Measurements from ENCODE around the gene AFAP1L1.

DNA sequence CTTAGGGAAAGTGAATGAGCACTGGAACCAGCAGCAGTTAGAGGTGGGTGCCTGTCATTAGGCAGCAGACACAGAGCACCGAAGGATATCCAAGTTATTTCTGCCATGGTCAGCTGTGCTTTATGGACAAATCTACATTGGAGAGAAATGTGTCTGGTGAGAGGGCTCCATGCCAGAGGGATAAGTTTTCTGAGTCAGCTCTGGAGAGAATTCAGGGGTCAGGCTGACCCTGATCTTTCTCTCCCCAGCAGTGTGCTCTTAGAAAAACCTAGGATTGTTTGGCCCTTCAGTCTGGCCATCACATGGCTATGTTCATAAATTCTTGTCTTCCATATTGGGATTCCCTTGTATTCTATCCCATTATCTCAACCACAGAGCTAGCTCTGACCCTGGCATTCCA lies 116.3 kb downstream of the AFAP1L1 start:
- TF ChIP-seq ATF2 (IDR thresholded peaks at IDR 0.05; ENCODE audit: low read length) (no peak), HSF1 (IDR thresholded peaks at IDR 0.05; ENCODE audit: low read depth, low read length) (no peak), HDAC6 (IDR thresholded peaks at IDR 0.05; ENCODE audit: unreplicated experiment) (no peak), BHLHE40 (IDR thresholded peaks at IDR 0.05; ENCODE audit: borderline replicate concordance in 1 of 2, low read depth in 2 of 2, low read length in 1 of 2) (no peak), DPF2 (IDR thresholded peaks at IDR 0.05) (no peak), ZNF274 (IDR thresholded peaks at IDR 0.05; ENCODE audit: insufficient read depth, insufficient read length) (no peak), MYC (IDR thresholded peaks at IDR 0.05; ENCODE audit: insufficient read depth, insufficient read length, insufficient replicate concordance, low read length, severe bottlenecking) (no peak), REST (IDR thresholded peaks at IDR 0.05; ENCODE audit: low read depth, low read length) (no peak), TARDBP (IDR thresholded peaks at IDR 0.05; ENCODE audit: borderline replicate concordance) (no peak), PBX3 (IDR thresholded peaks at IDR 0.05; ENCODE audit: insufficient replicate concordance, low read depth, low read length) (no peak), FOXK2 (IDR thresholded peaks at IDR 0.05) (no peak), SP1 (IDR thresholded peaks at IDR 0.05; ENCODE audit: low read depth, low read length) (no peak), TCF7 (IDR thresholded peaks at IDR 0.05; ENCODE audit: borderline replicate concordance) (no peak)
- TF ChIP-seq, protein P1, sequence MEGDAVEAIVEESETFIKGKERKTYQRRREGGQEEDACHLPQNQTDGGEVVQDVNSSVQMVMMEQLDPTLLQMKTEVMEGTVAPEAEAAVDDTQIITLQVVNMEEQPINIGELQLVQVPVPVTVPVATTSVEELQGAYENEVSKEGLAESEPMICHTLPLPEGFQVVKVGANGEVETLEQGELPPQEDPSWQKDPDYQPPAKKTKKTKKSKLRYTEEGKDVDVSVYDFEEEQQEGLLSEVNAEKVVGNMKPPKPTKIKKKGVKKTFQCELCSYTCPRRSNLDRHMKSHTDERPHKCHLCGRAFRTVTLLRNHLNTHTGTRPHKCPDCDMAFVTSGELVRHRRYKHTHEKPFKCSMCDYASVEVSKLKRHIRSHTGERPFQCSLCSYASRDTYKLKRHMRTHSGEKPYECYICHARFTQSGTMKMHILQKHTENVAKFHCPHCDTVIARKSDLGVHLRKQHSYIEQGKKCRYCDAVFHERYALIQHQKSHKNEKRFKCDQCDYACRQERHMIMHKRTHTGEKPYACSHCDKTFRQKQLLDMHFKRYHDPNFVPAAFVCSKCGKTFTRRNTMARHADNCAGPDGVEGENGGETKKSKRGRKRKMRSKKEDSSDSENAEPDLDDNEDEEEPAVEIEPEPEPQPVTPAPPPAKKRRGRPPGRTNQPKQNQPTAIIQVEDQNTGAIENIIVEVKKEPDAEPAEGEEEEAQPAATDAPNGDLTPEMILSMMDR (IDR thresholded peaks at IDR 0.05 in 2 of 3, conservative IDR thresholded peaks at IDR 0.05 in 1 of 3; ENCODE audit: control insufficient read depth in 2 of 3, extremely low read depth in 1 of 3, insufficient read depth in 1 of 3, low read depth in 3 of 3, low read length in 3 of 3) = no peak

Measured in GM12878 (cell line).